ENCODE data around the gene PLEKHG5. TPM values are rescaled to one million over a fixed set of nuclear protein-coding genes. Genes with fewer than 3 reads are reported as not detected.
"Not testable (repeated sequence)": the region's sequence is repeated elsewhere in the genome, so short reads cannot be mapped to it uniquely, and the experiment has no call there.

Gene PLEKHG5
- total RNA-seq, 4 donors from 2014 or later, result 5.8 to 18.1 (median 12.0) TPM

- Histone ChIP-seq H3K4me3 (no peak overlapping the region), H3K27me3 (peaks cover 0 to 62% (median 16%) of the 10 kb centered on the region in 4 donors), H3K27ac (replicated peaks in 1 of 4) (no peak overlapping the region), H3K4me1 (peaks cover 0 to 3% (median 2%) of the 10 kb centered on the region in 4 donors), H3K36me3 (no peaks in the 10 kb centered on the region), H3K9me3 (no peaks in the 10 kb centered on the region)
- no peak for DNase-seq (ENCODE audit: extremely low spot score)
- 89% methylated on average over 15 of the region's 15 CpGs for WGBS
- intact Hi-C loops (cut with DNase I), result no loop called here
- no peak for TF ChIP-seq EP300 (IDR thresholded peaks at IDR 0.05)
- no peak for TF ChIP-seq POLR2AphosphoS5 (IDR thresholded peaks at IDR 0.05)
- TF ChIP-seq, protein P1, sequence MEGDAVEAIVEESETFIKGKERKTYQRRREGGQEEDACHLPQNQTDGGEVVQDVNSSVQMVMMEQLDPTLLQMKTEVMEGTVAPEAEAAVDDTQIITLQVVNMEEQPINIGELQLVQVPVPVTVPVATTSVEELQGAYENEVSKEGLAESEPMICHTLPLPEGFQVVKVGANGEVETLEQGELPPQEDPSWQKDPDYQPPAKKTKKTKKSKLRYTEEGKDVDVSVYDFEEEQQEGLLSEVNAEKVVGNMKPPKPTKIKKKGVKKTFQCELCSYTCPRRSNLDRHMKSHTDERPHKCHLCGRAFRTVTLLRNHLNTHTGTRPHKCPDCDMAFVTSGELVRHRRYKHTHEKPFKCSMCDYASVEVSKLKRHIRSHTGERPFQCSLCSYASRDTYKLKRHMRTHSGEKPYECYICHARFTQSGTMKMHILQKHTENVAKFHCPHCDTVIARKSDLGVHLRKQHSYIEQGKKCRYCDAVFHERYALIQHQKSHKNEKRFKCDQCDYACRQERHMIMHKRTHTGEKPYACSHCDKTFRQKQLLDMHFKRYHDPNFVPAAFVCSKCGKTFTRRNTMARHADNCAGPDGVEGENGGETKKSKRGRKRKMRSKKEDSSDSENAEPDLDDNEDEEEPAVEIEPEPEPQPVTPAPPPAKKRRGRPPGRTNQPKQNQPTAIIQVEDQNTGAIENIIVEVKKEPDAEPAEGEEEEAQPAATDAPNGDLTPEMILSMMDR (IDR thresholded peaks at IDR 0.05), result no peak
- no peak for TF ChIP-seq POLR2A (IDR thresholded peaks at IDR 0.05; ENCODE audit: low read depth)
Measured at GRCh38 chr1:6435129-6435528, 56.3 kb downstream of the PLEKHG5 start.

DNA sequence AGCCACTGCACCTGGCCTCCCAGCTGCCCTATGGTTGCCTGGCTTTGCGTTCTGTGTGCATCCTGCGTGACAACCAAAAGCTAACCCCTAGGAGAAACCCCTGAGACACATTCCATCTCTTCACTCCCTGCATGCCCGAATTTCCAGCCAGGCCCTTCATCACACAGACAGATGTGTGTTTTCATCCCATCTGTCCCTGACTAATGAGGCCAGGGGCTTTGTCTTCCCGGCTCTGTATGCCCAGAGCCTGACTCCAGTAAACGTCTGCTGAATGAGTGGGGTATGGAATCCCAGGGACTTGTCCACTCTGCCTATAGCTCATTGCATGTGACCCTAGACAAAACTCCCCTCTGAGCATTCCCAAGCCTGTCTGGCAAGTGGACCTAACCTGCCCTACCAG, 57.3 kb downstream of the PLEKHG5 start:
- WGBS, result 61% methylated on average over 5 of the region's 5 CpGs

DNA sequence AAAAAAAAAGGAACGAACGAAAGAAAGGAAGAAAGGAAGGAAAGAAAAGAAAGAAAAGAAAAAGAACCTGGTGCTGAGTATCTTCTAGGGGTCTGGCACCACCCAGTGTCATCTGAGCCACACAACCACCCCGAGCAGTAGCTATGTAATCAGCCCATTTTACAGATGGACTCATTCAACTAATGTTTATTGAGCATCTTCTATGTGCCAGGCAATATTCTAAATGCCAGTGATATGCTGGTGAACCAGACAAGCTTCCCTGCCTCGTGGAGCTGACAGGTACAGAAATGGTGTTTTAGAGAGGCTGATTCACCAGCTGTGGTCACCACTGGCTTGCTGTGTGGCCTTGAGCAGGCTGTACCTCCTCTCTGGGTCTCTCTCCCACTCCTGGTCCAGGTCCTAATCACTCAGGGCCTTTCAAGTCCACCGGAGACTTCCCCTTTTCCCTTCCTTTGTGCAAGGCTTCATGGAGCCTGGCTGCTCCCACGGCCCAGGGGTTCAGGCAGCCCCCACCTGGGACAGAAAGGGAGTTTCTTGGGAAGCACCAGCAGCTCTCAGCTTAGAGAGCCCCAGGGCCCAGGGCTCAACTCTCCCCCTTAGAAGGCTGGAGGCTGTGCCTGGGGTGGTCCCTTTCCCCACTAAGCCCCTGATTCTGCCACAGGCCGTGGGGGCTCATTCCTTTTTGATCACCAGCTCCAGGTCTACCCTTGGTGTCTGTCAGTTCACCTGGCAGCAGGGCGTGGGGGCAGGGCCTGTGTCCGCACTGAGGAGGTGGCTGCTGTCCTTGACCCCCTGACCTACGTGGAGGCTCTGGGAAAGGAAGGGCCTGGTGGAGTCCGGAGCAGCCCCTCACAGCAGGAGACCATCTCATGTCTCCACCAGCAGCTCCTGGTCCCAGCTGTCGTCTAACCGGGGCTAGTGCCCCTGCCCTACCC, 59.6 kb downstream of the PLEKHG5 start:
- DNase-seq (ENCODE audit: extremely low spot score); H3K36me3 ChIP-seq; H3K4me3 ChIP-seq; H3K27ac ChIP-seq (replicated peaks in 1 of 4); intact Hi-C loops (cut with DNase I); H3K9me3 ChIP-seq; H3K4me1 ChIP-seq: not testable (repeated sequence)
- 78% methylated on average over 10 of the region's 13 CpGs for WGBS
- peaks cover 0 to 62% (median 13%) of the 10 kb centered on the region in 4 donors for H3K27me3 ChIP-seq

More for the DNA sequence above, 57.3 kb downstream of the PLEKHG5 start:
- TF ChIP-seq POLR2AphosphoS5 (IDR thresholded peaks at IDR 0.05), result no peak
- TF ChIP-seq, protein P1 (IDR thresholded peaks at IDR 0.05), result no peak
- Histone ChIP-seq H3K27ac (replicated peaks in 1 of 4) (no peak overlapping the region), H3K27me3 (peaks cover 0 to 62% (median 9%) of the 10 kb centered on the region in 4 donors), H3K4me3 (no peak overlapping the region), H3K4me1 (no peaks in the 10 kb centered on the region), H3K36me3 (no peaks in the 10 kb centered on the region), H3K9me3 (no peaks in the 10 kb centered on the region)
- intact Hi-C loops (cut with DNase I), result no loop called here
- DNase-seq (ENCODE audit: extremely low spot score), result no peak

DNA sequence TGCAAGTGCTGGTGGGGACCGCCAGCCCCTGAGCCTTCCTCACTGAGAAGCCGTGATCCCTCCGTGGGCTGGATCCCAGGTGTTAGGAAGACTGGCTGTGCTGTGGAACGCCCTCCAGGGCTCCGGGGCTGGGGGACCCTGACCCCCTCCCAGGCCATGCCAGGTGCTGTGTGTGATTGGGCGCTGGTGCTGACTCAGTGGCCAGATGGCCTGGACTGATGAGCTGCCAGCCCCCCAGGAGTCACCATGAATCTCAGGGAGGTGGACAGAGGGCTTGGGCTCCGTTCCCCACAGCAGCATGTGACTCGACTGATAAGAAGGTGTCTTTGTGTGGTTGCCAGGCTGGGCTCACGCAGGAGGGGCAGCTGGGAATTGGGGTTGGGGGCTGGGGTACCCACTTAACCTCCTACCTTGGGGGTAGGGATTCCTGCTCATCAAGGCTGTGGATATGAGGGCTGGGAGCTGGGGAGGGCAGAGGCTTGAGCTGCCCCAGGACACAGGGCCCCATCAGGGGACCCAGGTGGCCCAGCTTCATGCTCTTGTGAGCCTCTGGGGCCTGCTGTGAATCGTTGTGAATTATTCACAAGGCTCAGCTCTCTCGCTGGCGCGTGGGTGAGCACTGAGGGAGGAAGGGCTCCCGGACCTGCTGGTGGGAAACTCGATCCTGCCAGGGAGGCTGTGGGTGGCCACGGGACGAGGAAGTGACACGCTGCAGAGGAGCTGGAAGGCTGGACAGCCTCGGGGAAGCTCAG, 61.6 kb downstream of the PLEKHG5 start:
- intact Hi-C loops (cut with DNase I); H3K9me3 ChIP-seq; H3K4me3 ChIP-seq; H3K4me1 ChIP-seq; H3K36me3 ChIP-seq; H3K27ac ChIP-seq (replicated peaks in 1 of 4); DNase-seq (ENCODE audit: extremely low spot score): not testable (repeated sequence)
- WGBS, result no CpG with 5 or more reads among the region's 19 CpGs
- peaks cover 0 to 70% (median 31%) of the 10 kb centered on the region in 4 donors for H3K27me3 ChIP-seq

GRCh38 chr1:6428453-6428852, 63.0 kb downstream of the PLEKHG5 start:
- H3K4me3 ChIP-seq; intact Hi-C loops (cut with DNase I); H3K9me3 ChIP-seq; H3K36me3 ChIP-seq; DNase-seq (ENCODE audit: extremely low spot score); H3K27ac ChIP-seq (replicated peaks in 1 of 4): not testable (repeated sequence)
- Histone ChIP-seq H3K27me3 (peaks cover 0 to 84% (median 43%) of the 10 kb centered on the region in 4 donors), H3K4me1 (peaks cover 16 to 21% (median 20%) of the 10 kb centered on the region in 4 donors)
- WGBS, result 100% methylated on average over 3 of the region's 6 CpGs
